GM21737 (cell line): ENCODE results near the gene MCF2L.

Experiments
- ATAC-seq: cut with Tn5 transposase; IDR thresholded peaks from one replicate; pipeline ENCODE4 v1.9.1; 2021; ENCODE audit warnings: mild to moderate bottlenecking, moderate library complexity; ENCODE audit not compliant: unreplicated experiment

The MCF2L gene

GRCh38 chr13:113014752-113015745 is 46.0 kb downstream of the MCF2L start:
- no peak for ATAC-seq

- ATAC-seq = no peak
Measured at GRCh38 chr13:113015826-113016525, 47.0 kb downstream of the MCF2L start.

- no peak for ATAC-seq
Measured at GRCh38 chr13:113016526-113017295, 47.7 kb downstream of the MCF2L start.

GRCh38 chr13:113017506-113018215 is 48.6 kb downstream of the MCF2L start:
- ATAC-seq = no peak

- no peak for ATAC-seq
Measured at GRCh38 chr13:113018676-113019465, 49.9 kb downstream of the MCF2L start.

- no peak for ATAC-seq
Measured at GRCh38 chr13:113020323-113021080, 51.5 kb downstream of the MCF2L start.

- ATAC-seq = no peak
Measured at GRCh38 chr13:113021391-113021790, 52.4 kb downstream of the MCF2L start.

- ATAC-seq = no peak
Measured at GRCh38 chr13:113021811-113022210, 52.8 kb downstream of the MCF2L start.

GRCh38 chr13:113022391-113022744 is 53.4 kb downstream of the MCF2L start:
- ATAC-seq = no peak

- no peak for ATAC-seq
Measured at GRCh38 chr13:113022745-113023574, 53.9 kb downstream of the MCF2L start.

- ATAC-seq = no peak
Measured at GRCh38 chr13:113023694-113024430, 54.8 kb downstream of the MCF2L start.

- ATAC-seq = no peak
Measured at GRCh38 chr13:113024466-113024865, 55.5 kb downstream of the MCF2L start.

GRCh38 chr13:113026391-113026910 is 57.4 kb downstream of the MCF2L start:
- no peak for ATAC-seq

GRCh38 chr13:113027095-113027494 is 58.1 kb downstream of the MCF2L start:
- ATAC-seq = no peak

- ATAC-seq = no peak
Measured at GRCh38 chr13:113027566-113027965, 58.6 kb downstream of the MCF2L start.

- ATAC-seq = no peak
Measured at GRCh38 chr13:113028336-113029060, 59.5 kb downstream of the MCF2L start.

- ATAC-seq = no peak
Measured at GRCh38 chr13:113029061-113029445, 60.0 kb downstream of the MCF2L start.
